Measurements from ENCODE around the gene TRMT61A.
A peak's percentile ranks its signal among the peaks of the same experiment; 100 is the strongest.

Gene TRMT61A

DNA sequence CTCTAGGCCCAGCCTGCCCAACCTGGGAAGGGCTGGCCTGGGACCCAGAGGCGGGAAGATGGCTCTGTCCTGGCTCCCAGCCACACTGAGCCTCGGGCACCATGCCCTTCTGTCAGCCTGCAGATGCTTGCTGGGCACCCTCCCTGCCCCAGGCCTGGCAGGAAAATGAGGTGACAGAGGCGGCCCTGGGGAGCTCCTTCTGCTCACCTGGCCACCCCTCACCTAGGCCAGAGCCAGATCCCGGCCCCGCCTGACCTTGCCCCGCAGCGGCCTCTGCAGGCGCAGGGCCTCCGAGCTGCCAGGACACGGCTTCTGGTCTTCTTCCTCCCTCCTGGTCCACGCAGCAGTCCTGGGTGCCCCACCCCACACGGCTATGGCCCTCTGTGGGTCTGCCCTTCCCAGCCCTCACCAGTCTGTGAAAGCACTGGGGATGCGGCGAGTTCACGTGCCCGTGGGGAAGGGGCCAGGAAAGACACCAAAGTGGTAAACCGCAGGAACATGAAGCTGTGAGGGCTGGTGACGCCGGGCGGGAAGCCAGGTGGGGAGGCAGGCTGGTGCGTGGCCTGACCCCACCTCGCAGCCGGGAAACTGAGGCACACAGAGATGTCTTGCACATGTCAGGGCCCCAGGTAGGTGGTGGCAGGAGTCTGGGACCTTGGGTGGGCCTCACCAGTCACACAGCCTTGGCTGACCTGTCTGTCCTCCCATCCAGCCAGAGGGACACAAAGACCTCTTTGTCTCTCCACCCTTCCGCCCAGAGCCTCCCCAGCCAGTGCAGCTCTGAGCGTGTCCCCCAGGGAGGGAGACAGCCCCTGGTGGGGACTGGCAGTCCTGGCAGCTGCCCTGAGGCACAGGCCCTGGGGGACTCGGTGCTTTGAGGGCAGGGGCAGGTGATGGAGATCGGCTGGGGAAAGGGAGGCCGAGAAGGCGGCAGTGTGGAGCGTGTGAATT is 20.6 kb downstream of the TRMT61A start:
- no peak for DNase-seq

DNA sequence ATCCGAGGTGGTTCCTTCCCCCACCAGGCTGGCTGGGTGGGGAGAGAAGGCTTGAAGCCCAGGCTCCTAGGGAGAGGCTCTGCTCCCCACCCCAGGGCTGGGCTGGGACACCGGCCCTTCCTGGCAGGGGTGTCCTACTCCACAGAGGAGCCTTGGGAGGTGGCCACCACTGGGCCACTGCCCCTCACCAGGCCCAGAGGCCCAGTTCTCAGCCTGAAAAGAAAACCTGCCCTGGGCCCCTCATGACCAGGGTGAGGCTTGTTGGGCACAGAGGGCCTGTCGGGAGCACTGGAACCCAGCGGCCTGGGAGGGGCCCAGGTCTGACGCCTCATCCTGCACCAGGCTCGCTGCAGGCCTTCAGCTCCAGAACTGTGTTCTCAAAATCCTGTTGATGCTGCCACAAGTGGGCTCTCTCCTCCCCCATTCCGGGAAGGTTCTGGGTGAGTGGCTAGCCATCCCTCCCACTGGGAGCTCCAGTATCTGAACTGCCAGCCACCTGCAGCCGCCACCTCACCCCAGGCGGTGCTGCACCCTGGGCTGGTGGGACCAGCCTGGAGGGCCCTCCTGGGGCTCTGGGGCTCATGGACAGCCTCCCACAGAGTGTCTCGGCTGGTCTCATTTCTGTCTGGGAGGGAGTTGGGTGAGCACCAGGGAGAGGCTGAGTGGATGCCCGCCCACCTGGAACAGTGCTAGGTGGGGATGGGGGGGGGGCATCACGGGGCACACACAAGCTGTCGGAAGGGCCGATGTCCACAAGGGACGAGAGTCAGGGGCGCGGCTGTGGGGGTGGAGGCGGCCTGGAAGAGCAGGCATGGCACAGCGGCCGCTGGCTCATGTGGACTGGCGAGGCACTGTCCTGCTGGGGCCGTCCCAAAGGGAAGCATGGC is 21.7 kb downstream of the TRMT61A start:
- DNase-seq: no peak

DNA sequence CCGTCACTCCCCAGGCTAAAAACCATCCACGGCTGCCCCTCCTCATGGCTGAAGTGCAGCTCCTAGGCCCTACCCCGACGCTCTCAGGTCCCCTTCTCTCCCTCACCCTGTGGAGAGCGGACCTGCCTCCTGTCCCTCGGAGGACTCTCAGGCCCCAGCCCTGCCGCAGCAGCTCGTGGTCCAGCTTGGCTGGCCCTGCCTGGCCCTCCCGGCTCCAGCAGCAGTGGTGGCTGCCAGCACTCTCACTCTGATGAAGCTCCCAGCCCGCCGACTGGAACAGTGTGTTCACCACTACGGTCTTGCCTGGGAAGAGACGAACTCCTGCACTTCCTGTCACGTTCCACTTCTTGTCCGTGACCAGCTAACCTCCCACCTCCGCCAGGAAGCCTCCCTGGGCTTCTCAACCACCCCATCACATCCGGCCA is 22.4 kb downstream of the TRMT61A start:
- DNase-seq: no peak

DNA sequence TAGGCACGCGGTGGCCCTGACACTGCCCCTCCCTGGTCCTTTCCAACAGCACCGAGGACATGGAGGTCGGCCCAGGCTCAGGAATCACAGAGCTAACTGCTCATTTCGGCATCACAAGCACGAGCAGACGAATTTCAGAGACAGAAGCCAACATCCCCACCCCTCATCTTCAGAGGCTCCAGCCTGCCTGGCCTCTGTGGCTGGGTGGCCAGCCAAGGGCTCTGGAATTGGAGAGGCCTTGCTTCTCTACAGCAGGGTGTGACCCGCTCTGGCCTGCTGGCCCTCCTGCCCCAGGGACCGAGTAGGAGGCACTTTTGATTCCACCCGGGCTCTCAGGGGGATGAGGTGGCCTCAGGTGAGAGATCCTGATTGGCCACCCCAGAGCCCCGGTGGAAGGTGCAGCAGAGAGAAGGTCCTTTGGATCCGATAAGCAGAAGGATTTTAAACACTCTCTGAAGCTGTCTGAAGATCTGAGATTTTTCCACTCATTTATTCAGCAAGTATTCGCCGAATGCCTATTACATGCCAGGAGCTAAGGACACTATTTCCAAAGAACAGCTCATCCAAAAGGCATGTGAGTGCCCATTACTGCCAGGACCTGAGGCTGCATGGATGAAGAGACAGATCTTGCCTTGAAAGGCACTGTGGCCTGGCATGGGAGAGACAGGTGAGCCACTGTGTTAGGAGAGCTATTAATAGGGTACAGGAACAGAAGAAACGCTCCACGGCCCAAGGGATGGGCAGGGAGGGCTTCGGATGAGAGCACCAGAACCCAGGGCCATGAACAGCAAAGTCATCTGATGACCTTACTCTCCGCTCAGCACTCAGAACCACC is 23.2 kb downstream of the TRMT61A start:
- DNase-seq: no peak

DNA sequence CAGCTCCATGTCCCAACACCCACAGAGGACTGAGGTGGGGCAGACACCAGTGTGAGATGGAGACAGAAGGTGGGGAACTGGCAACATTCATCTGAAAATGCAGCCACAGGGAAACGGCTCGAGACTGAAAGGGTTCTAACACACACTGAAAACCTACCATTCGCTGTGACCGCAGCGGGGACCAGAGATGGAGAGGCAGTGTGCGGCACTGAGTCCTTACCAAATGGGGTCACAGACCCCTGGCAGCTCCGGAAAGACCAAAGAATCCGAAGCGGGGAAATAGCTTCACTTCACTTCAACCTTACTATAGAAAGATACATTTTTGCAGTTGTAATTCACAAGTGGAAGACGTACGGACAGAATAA is 23.8 kb downstream of the TRMT61A start:
- DNase-seq: no peak

DNA sequence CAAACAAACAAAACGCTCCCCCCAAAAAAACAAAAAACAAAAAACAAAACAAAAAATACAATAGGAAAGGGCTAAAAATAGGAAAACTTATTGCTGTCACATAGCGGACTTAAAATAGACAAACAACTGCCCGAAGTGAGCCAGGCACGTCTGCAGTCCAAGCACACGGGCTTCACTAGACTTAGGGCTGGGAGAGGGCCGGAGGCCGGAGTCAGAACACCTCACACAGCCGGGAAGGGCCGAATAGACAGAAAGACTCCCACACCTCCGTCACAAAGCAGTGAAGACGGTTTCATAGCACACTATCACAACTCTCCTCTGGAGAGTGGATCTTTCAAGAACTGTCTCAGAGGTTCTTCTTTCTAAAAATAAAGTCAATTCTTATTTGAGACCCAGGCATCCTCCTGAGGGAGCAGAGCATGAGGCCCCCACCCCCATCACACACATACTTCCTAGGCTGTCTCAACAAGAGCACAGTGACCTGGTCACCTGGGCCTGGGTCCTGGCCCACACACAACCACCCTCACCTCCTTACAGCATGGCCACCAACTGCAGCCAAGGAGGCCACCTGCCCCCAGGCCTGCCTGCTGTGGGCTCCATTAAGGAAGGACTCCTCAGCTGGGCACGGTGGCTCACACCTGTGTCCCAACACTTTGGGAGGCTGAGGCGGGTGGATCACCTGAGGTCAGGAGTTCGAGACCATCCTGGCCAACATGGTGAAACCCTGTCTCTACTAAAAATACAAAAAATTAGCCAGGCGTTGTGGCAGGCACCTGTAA is 26.8 kb downstream of the TRMT61A start:
- DNase-seq: no peak

DNA sequence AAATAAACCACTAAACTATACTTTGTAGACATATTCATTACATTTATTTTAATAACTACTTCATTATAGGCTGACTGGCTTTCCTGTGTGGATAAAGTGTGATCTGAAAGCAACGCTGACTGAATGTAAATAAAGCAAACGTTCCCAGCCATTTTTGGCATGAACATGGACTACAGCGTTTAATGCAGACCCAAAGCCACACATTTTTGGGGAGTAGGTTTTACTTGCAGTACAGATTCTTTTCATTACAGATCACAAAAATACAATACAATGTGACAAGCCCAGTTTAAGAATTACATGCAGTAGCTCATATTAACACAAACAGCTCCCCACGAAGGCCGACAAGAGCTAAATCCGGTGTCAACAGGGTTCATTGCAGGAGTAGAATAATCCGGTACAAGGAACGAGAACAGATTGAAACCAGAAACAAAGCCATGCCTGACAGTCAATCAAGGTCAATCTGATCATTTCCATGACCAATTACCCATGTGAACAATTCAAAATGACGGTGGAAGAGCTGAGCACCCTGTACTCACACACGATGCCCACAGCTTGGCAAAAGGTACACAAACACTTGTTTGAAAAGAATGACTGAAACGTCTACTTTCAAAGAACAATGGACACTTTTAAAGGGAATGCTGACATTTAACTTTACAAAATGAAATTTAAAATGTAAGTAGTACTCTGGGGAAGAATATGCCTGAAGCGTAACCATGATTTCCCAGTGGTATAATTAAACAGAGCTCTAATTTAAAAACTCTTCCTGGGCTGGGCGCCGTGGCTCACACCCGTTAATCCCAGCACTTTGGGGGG is 28.2 kb downstream of the TRMT61A start:
- no peak for DNase-seq

DNA sequence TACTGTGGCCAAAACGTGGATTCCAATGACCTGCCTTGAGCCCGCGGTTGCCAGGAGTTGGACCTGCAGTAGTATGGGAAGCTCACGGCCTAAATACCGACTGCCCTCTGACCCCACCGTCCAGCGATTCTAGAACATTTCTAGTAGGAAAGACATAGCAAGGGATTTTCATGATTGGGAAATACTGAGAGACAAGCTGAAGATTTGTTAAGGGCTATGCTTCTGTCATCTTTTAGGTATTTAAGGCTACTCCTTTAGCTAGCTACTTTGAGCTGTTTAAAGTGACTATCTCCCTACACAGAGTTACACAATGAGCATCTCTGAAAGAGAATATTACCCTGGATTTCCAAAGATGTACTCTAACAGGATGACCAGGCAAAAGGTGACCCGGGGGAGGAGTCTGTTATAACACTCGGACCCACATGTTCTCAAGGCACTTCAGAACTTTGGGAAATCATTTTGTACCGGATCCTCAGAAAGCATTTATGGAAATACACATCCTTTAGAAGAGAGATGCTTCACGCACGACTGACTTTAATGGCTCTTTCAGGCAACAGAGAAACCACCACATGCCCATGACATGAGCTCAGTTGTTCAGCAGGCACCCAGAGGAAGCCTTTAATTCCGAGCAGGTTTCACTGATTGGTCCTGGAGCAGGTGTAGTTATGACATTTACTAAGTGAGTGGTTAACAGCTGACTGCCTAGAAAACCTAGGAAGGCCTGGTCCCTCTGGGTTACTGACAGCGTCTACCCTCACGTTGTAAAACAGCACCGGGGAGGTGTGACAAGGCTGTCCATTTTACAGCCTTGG is 29.3 kb downstream of the TRMT61A start:
- no peak for DNase-seq

DNA sequence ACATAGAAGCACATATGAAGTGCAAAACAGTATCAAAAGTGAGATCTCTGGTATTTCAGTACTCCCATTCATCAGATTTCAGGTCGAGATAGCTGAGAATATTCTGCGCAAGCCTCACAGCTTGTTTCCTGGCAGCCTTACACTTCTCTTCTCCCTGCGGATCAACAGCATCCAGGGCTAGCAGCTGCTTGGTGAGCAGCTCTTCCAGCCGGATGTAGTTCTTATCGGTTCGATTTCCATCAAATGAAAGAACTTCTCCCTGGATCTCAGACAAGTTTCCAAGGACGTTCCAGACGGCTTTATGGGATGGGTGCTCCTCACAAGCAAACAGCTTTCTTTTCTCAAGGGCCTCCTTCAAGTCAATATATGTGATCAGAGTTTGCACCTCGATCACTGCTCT is 30.8 kb downstream of the TRMT61A start:
- DNase-seq: no peak

DNA sequence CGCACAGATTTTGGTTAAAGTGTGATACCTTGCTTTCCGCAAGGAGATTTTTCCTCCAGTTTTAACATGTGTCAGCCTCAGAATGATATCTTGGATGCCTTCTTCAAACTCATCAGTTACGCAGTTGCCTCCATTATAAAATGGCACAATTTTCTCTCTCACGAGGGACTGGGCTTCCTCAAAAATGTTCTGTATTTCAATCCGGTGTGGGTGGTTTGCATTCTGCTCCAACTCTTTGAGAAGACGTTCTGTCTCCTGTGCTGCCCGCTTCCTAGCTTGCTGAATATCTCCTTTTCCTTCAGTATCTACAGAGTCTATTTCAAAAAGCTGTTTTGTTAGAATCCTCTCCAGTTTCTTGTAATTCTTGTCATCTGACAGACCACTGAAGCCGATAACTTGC is 31.7 kb downstream of the TRMT61A start:
- no peak for DNase-seq

DNA sequence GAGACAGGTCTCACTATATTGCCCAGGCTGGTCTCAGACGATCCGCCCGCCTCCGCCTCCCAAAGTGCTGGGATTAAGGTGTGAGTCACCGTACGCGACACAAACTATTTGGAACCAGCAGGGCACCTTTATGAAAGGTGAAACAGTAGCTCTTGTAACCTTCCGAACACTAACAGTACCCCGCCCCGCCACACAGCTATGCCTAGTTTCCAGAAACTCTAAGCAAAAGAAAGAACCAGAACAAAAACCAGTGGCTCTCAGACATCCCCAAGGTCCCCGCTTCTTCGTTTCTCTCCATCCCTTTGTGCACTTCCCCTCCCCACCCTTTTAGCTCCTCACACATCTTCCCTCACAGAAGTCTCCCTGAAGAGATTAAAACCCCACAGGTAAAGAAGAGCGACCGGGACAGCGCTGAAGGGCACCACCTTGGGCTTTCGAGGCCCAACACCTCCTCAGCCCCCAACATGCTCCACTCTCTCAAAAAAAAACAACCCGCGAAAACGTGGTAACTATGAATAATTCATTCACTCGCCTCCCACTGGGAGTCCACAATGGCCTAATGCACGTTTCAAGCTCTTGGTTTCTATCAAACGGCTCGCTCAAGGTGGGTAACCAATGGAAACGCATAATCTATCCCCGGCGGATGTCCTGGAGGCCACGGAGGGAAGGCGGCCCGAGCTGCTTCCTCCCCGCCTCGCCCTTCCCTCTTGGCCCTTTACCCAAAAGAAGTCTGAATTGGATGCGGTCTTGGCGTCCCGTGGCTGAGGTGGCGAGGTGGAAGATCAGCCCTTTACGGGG is 32.6 kb downstream of the TRMT61A start:
- DNase-seq: peak; percentile 32

DNA sequence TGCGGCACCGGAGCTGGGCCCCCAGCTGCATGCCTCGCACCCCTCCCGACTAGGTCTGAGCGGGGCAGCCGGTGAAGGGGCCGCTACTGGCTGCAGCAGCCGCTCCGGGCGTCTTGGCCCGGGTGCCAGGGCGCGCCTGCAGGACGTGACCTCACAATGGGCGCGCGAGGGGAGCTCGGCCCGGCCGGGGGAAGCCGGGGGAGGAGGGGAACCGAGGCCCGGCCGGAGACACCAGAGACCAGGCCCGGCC is 33.1 kb downstream of the TRMT61A start:
- DNase-seq: no peak

DNA sequence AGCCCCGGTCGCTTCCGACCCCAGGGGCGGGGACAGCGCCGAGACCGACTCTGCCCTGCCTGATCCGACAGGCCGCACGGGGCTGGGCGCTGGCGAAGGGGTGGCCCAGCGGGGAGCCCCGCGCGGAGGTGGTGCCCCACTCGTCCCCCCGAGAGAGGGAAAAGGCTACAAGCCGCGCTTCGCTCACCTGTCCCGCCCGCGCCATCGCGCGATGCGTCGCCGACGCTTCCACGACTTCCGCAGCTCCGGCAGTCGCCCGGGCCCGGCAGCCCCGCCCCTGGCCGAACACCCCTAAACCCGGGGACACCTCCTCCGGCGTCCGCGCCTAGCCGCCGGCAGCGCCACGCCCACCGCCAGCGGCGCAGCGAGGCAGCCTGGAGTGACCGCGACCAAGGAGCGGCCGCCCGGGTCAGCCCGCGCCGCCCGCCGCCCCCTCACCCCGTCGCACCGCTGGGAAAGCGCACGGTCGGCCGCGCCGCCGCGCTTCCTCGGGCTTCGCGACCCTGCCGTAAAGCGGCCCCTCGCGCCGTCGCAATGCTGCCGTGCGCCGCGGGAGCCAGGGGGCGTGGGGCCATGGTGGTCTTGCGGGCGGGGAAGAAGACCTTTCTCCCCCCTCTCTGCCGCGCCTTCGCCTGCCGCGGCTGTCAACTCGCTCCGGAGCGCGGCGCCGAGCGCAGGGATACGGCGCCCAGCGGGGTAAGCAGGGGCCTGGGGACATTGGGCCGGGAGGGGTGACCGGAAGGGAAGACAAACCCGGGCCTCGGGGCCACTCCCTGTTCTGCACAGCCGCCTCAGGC is 33.6 kb downstream of the TRMT61A start, which contains the start of the genes BAG5 and COA8:
Gene BAG5 (minus strand): TSS at position 229 of the 797 bp plus-strand sequence. CDS start 1,493 bp downstream, outside the sequence.
Gene COA8 (plus strand): TSS at position 532 of the 797 bp plus-strand sequence. CDS start 42 bp downstream, at position 574.
- DNase-seq: peak; percentile 88

DNA sequence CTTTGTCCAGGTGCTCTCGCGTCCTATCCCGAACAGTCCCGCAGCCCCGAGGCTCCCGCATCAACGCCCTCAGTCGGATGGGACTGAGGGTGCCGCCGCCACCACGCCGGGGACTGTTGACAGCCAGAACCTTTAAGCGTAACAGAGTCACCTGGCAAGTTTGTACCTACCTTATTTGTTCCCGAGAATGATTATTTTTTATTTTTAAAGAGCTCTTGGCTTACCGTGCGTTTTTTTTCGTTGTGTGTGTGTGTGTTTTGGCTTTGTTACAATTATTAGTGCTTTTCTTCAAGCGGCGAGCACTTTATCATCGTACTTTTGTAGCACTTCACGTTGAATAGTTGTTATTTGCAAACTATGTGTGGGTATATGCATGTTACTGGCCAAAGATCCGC is 34.2 kb downstream of the TRMT61A start:
- DNase-seq: no peak

DNA sequence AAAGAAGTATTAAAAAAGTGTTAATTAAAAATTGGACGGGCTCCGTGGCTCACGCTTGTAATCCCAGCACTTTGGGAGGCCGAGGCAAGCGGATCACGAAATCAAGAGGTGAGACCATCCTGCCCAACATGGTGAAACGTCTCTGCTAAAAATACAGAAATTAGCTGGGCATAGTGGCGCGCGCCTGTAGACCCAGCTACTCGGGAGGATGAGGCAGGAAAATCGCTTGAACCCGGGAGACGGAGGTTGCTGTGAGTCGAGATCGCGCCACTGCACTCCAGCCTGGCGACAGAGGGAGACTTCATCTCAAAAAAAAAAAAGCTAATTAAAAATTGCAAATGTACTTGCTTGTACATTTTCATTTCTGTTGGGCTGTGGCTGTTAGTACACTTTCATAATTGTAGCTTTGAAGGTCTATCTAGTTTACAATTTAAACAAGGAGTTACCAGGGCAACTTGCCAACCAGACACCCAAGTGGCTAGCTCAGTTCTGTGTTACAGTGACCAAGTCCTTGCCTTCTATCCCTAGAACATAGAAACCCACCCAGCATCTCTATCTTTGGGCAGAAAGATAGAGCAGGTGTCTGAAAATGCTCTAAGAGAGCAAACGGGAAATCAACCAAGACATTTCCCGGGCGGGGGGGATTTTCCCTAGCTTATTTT is 35.0 kb downstream of the TRMT61A start:
- no peak for DNase-seq

DNA sequence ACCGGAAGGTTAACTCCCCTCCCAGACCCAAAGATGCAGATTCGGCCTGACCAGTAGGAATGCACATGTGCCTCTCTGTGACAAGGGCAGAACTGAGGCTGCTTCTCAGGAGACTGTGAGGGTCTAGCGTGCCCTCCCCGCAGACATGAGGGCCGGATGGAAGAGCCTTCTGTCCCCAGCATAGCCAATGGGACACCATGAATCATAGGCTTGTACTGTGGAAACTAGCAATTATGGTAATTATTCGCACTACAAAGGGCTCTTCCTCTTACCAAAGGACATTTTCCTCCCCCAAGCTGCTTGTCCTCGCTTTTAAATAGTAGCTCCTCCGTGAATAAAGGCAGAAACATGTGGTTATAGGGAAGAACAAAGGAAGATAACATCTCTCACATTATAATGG is 40.0 kb downstream of the TRMT61A start:
- no peak for DNase-seq

DNA sequence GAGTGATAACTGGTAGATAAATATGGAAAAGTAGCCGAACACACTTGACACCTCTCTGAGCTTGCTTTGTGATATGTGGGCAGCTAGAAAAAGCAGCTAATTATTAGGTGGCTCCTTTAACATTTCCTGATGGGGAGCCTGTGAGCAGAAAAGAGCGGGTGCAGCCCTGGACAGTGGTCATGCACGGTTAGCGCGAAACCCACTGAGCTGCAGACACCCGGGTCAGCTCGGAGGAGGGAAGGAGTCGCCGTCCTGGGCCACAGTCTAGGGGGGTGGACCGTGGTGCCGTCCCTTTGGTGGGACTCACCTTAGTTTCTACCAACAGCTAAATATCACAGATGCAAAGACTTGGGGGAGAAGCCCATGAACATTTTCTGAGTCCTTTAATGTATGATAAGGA is 40.4 kb downstream of the TRMT61A start:
- no peak for DNase-seq

DNA sequence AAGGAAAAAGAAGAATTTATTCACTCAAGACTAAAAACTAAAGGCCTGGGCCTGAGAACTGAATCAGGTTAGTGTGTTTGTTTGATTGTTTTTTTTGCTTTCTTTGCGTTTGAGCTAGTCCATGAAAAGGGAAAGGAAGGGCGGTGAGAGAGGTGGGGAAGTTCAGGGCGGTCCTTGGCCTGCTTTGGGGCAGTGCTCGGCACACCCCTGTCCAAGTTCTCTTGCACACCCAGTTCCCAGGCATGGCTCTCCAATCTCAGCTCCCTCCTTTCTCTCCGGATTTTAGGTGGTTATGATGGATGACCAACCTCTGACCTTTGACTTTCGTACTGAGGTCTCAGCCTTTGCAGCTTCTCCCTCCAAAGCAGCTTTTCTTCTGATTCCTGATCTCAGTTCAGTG is 45.1 kb downstream of the TRMT61A start:
- DNase-seq: no peak

All from stimulated activated CD4-positive, alpha-beta T cell treated with anti-CD3 and anti-CD28 coated beads, Interleukin-4, amount 100 ng/mL, for 1 hour (primary cell).